ENCODE results near the gene B3GNT5.

B3GNT5 gene

GRCh38 chr3:183247011-183247589 lies 6.0 kb upstream of the B3GNT5 start:
- H3K4me3 ChIP-seq (ENCODE audit: low read depth, low read length): no peak overlapping the region
- TF ChIP-seq, protein P1, sequence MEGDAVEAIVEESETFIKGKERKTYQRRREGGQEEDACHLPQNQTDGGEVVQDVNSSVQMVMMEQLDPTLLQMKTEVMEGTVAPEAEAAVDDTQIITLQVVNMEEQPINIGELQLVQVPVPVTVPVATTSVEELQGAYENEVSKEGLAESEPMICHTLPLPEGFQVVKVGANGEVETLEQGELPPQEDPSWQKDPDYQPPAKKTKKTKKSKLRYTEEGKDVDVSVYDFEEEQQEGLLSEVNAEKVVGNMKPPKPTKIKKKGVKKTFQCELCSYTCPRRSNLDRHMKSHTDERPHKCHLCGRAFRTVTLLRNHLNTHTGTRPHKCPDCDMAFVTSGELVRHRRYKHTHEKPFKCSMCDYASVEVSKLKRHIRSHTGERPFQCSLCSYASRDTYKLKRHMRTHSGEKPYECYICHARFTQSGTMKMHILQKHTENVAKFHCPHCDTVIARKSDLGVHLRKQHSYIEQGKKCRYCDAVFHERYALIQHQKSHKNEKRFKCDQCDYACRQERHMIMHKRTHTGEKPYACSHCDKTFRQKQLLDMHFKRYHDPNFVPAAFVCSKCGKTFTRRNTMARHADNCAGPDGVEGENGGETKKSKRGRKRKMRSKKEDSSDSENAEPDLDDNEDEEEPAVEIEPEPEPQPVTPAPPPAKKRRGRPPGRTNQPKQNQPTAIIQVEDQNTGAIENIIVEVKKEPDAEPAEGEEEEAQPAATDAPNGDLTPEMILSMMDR (IDR thresholded peaks at IDR 0.05; ENCODE audit: borderline replicate concordance, insufficient read depth, low read depth, low read length): no peak

- TF ChIP-seq, protein P1 (IDR thresholded peaks at IDR 0.05; ENCODE audit: borderline replicate concordance, insufficient read depth, low read depth, low read length): no peak
- H3K4me3 ChIP-seq (ENCODE audit: low read depth, low read length): no peak overlapping the region
These were observed 3.9 kb upstream of the B3GNT5 start for GRCh38 chr3:183249006-183249718.

DNA sequence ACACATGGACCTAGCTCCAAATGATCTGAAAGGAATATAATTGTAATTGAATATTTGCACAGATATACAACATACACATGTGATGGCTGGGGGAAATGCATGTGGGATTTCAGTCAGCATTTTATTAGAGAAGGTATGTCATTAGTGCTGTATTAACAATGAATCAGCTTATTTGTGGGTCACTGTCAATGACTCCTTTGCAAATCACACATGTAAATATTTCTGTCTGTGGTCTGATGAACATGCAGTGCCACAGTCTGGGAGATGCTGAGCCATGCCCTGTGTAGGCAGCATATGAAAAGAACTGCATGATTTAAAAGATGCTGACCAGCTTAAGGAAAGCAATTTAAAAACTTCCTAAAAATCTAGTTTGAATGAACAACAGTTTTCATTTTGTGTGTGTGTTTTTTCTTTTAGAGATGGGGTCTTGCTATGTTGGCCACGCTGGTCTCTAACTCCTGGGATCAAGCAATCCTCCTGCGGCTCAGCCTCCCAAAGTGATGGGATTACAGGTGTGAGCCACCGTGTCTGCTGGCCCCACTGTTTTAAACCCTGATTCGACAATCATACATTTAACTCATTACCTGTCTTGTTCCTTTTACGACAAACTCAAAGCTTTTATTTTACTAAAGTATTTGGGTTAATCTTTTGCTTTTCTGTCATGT lies 803 bp upstream of the B3GNT5 start:
- TF ChIP-seq, protein P1 (IDR thresholded peaks at IDR 0.05; ENCODE audit: borderline replicate concordance, insufficient read depth, low read depth, low read length): no peak
- H3K4me3 ChIP-seq (ENCODE audit: low read depth, low read length): no peak overlapping the region

- peak overlapping the region; percentile 40 for H3K4me3 ChIP-seq (ENCODE audit: low read depth, low read length)
These were observed 754 bp downstream of the B3GNT5 start for GRCh38 chr3:183253528-183254486.

DNA sequence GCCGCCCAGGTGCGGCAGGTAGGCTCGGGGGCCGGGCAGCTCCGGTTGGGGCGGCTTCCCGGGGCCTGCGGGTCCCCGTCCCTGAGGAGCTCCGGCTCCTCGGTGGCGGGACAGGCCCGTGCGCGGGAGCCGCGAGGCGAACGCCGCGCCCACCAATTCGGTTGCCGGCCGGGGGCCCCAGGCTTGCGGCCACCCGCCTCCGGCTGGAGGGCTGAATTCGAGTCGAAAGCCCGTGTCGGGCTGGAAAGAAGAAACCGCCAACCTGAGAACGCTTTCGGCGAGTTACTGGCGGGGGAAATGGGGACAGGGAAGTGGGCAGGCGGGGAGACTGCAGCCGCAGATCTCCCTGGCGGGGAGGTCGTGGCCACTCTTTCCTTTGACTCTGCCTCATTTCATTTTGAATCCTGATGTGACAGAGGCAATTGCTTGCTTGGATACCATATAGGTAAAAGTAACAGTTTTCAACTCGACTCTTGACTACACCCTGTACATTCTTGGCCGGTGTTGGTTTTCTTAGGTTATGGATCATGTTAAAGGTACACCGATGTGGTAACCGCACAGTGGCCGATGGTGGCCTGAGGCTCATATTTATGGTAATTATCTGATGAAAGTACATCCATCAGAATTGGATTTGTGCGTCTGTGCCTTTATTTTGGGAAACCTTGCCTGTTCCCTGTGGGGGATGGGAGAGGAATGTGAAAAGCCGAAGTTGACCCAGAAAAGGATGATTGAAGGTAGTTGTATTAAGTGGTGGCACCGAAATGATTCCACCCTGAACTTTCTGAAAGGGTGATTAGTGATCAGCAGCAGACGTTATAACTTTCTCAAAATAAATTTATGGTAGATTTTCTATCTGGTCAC lies 1.7 kb downstream of the B3GNT5 start:
- TF ChIP-seq, protein P1 (IDR thresholded peaks at IDR 0.05; ENCODE audit: borderline replicate concordance, insufficient read depth, low read depth, low read length): no peak
- no peak overlapping the region for H3K4me3 ChIP-seq (ENCODE audit: low read depth, low read length)

More at GRCh38 chr3:183253528-183254486, 754 bp downstream of the B3GNT5 start:
- TF ChIP-seq, protein P1 (IDR thresholded peaks at IDR 0.05; ENCODE audit: borderline replicate concordance, insufficient read depth, low read depth, low read length): no peak

DNA sequence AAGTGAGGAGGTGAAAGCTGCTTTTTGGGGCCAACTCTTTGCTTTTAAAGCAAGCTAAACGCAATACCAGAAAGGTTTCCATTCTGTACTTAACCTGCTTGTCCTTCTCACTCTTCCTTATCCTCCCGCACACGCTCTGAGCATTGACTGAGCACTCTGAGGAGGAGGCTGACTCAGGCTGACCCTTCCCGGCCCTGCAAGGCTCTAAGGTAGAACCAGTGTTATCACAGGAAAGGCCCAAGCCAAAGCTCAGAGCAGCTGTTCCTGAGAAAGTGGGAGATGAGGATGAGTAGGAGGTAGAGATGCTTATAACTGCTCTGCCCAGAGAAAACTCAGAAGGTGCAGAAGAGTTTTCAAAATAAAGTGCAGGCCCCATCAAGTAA lies 2.3 kb downstream of the B3GNT5 start:
- no peak overlapping the region for H3K4me3 ChIP-seq (ENCODE audit: low read depth, low read length)

More for the DNA sequence above, 2.3 kb downstream of the B3GNT5 start:
- TF ChIP-seq, protein P1 (IDR thresholded peaks at IDR 0.05; ENCODE audit: borderline replicate concordance, insufficient read depth, low read depth, low read length): no peak
